Fibroblast of pulmonary artery (primary cell): ENCODE data around the gene ZFP90.
A peak's percentile ranks its signal among the peaks of the same experiment; 100 is the strongest.

ENCODE experiments used
- DNase-seq: peaks from one replicate; pipeline ENCODE4 v3.0.0-alpha.2; 2010; ENCODE audit warnings: low read depth
- H3K4me3 ChIP-seq: replicated peaks from 2 replicates; pipeline ENCODE4 v1.5.1; 2011; ENCODE audit warnings: low read depth, mild to moderate bottlenecking, control low read depth, low read length, moderate library complexity
- CTCF ChIP-seq: IDR thresholded peaks from 2 replicates; pipeline ENCODE4 v1.5.1; 2011; ENCODE audit warnings: mild to moderate bottlenecking, control low read depth, low read length, inconsistent platforms; ENCODE audit errors: missing control alignments

The ZFP90 gene

DNA sequence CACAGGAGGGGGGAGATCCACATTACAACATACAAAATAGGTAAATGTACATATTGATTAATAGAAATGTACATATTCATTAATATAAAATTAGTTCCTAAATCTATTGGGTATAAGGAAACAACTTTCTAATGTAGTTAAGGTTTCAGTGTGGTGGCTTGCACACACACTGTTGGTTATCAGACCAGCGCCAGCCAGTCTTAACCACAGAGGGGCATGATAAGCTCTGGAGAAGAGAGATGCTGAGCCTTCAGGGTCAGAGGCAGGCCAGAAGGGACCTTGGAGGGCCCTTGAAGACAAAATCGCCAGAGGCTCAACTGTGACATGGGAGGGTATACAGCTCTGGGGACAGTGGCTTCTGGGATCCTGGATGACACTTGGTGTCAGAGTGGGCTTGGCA is 10.9 kb upstream of the ZFP90 start:
- no peak overlapping the region for H3K4me3 ChIP-seq
- no peak for DNase-seq
- TF ChIP-seq CTCF = no peak

GRCh38 chr16:68528686-68529379 is 10.3 kb upstream of the ZFP90 start:
- peak; percentile 82 for DNase-seq
- peak; percentile 92 for TF ChIP-seq CTCF
- no peak overlapping the region for H3K4me3 ChIP-seq

DNA sequence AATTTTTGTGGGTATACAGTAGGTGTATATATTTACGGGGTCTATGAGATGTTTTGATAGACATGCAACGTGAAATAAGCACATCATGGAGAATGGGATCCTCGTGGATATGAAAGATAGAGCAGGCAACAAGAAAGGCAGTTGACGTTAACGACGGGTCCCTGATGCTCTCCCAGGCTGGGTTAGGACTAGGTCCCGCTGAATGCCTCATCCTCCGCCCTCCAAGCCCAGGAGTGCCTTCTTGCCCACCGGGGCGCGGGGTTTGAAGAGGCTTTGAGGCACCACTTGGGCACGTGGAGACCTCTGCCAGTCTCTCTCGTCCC is 9.5 kb upstream of the ZFP90 start:
- H3K4me3 ChIP-seq = peak overlapping the region; percentile 75
- no peak for DNase-seq
- no peak for TF ChIP-seq CTCF

DNA sequence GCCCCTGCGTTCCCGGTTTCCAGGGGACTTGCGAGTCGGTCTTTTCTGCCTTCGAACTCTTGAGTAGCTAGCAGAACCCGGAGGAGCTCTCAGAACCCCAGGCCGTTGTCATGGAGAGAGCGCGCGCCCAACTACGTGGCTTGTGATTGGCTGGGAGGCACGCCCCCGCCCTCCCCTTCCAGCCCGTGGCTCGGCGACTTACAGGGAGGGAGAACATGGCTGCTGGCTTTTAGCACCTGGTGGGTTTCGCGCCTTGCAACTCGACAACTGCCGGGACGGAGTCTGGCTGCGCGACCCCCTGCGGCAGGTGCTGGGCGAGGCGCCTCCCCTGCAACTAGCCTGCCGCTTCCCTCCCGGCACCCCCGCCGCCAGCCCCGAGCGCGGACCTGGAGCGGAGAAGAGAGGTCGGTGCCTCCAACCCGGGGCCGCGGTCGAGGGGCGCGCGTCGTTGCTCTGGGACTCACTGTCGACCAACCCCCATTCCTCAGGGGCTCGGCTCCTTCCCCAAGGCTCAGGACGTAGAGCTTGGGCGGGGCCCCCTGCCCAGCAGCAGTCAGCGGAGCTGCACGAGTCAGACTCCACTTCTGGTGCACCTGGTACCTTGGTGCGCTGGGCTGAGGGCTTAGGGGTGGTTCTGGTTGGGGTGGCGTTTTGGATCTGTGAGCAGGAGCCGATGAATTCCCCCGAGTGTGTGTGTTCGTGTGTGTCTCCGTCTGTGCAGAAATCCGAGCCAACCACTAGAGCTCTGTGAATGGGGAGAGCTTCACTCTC is 9.0 kb upstream of the ZFP90 start:
- peak; percentile 84 for DNase-seq
- H3K4me3 ChIP-seq = peak overlapping the region; percentile 75
- TF ChIP-seq CTCF = no peak

DNA sequence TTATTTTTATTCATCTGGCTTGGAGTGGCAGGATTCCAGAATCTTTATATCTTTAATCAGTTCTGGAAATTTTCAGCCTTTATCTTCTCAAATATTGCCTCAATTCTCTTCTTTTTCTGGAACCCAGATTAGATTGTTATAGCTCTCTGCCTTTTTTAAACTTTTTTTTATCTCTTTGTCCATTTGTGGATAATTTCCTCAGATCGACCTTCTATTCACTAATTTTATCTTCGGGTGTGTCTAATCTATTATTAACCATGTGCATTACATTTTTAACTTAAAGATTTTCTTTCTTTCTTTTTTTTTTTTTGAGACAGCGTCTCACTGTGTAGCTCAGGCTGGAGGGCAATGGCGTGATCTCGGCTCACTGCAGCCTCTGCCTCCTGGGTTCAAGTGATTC is 5.2 kb upstream of the ZFP90 start:
- DNase-seq = no peak
- TF ChIP-seq CTCF = no peak
- H3K4me3 ChIP-seq = no peak overlapping the region

DNA sequence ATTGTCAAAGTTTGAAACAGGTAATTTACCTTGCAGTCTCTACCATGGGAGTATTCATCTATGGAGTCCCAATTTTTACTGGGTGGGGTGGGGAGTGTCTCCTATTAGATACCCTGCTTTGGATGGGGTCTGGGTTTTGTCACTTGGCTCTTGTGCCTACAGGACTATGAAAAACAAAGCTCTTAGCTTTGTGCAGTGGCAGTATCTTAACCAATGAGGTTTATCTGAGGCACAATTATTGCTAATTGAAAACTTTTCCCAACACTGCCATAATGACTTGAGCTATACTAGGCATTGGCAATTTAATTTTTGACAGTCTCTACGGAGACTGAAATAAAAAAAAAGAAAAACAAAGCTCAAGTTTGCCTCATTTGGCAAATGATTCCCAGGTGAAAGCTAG is 3.8 kb upstream of the ZFP90 start:
- no peak for DNase-seq
- no peak for TF ChIP-seq CTCF
- H3K4me3 ChIP-seq = no peak overlapping the region
